Stomach smooth muscle (tissue), 2 donors: Measurements from ENCODE around the gene KCNQ5.

ENCODE experiments used
- H3K27ac ChIP-seq: one replicate; pipeline ENCODE4 v1.7.0; 2013; ENCODE audit warnings: mild to moderate bottlenecking, low read length, inconsistent platforms
- H3K27me3 ChIP-seq, 2 donors: one replicate each; pipeline ENCODE4 v1.7.0; 2013; ENCODE audit warnings: low read length in 2 of 2; ENCODE audit not compliant: insufficient read depth in 2 of 2, control insufficient read depth in 1 of 2
- H3K36me3 ChIP-seq, 2 donors: one replicate each; pipeline ENCODE4 v1.7.0; 2013; ENCODE audit warnings: low read length in 2 of 2; ENCODE audit not compliant: control insufficient read depth in 2 of 2, insufficient read depth in 2 of 2
- H3K4me1 ChIP-seq: one replicate; pipeline ENCODE4 v1.7.0; 2013; ENCODE audit warnings: low read length; ENCODE audit not compliant: control insufficient read depth, insufficient read depth
- H3K4me3 ChIP-seq, 2 donors: one replicate each; pipeline ENCODE4 v1.7.0; 2013; ENCODE audit warnings: low read length in 2 of 2
- H3K9ac ChIP-seq, 2 donors: one replicate each; pipeline ENCODE4 v1.7.0; 2013; ENCODE audit warnings: low read length in 2 of 2, mild to moderate bottlenecking in 1 of 2
- H3K9me3 ChIP-seq, 2 donors: one replicate each; pipeline ENCODE4 v1.7.0; 2013; ENCODE audit warnings: low read length in 2 of 2; ENCODE audit not compliant: control insufficient read depth in 2 of 2
- donor health status: healthy.
- donor health status: Pancreatic carcinoma.

KCNQ5 gene

GRCh38 chr6:72835749-72836148, 213.9 kb downstream of the KCNQ5 start:
- H3K27ac ChIP-seq: no peak overlapping the region
- no peak overlapping the region for H3K4me3 ChIP-seq
- no peaks in the 10 kb centered on the region for H3K27me3 ChIP-seq
- no peaks in the 10 kb centered on the region for H3K9me3 ChIP-seq
- no peak overlapping the region for H3K9ac ChIP-seq
- H3K4me1 ChIP-seq: no peaks in the 10 kb centered on the region
- no peaks in the 10 kb centered on the region for H3K36me3 ChIP-seq

GRCh38 chr6:72836971-72837370, 215.1 kb downstream of the KCNQ5 start:
- H3K27me3 ChIP-seq: no peaks in the 10 kb centered on the region
- H3K9me3 ChIP-seq: no peaks in the 10 kb centered on the region
- H3K9ac ChIP-seq: no peak overlapping the region

GRCh38 chr6:72841195-72841594, 219.3 kb downstream of the KCNQ5 start:
- Histone ChIP-seq H3K27me3 (no peaks in the 10 kb centered on the region), H3K36me3 (no peaks in the 10 kb centered on the region), H3K9ac (no peak overlapping the region), H3K27ac (no peak overlapping the region), H3K9me3 (no peaks in the 10 kb centered on the region), H3K4me3 (no peak overlapping the region), H3K4me1 (no peaks in the 10 kb centered on the region)

More at GRCh38 chr6:72836971-72837370, 215.1 kb downstream of the KCNQ5 start:
- Histone ChIP-seq H3K4me3 (no peak overlapping the region), H3K36me3 (no peaks in the 10 kb centered on the region), H3K27ac (no peak overlapping the region), H3K4me1 (no peaks in the 10 kb centered on the region)

GRCh38 chr6:72842140-72842539, 220.3 kb downstream of the KCNQ5 start:
- no peaks in the 10 kb centered on the region for H3K4me1 ChIP-seq
- H3K27me3 ChIP-seq: no peaks in the 10 kb centered on the region
- H3K4me3 ChIP-seq: no peak overlapping the region
- H3K27ac ChIP-seq: no peak overlapping the region
- no peaks in the 10 kb centered on the region for H3K9me3 ChIP-seq
- no peak overlapping the region for H3K9ac ChIP-seq
- no peaks in the 10 kb centered on the region for H3K36me3 ChIP-seq

- no peaks in the 10 kb centered on the region for H3K36me3 ChIP-seq
- H3K9me3 ChIP-seq: no peaks in the 10 kb centered on the region
- H3K9ac ChIP-seq: no peak overlapping the region
- no peak overlapping the region for H3K27ac ChIP-seq
- no peaks in the 10 kb centered on the region for H3K27me3 ChIP-seq
- H3K4me1 ChIP-seq: no peaks in the 10 kb centered on the region
- H3K4me3 ChIP-seq: no peak overlapping the region
Measured at GRCh38 chr6:72844614-72845013, 222.8 kb downstream of the KCNQ5 start.

GRCh38 chr6:72849346-72849745, 227.5 kb downstream of the KCNQ5 start:
- no peaks in the 10 kb centered on the region for H3K9me3 ChIP-seq

GRCh38 chr6:72850040-72850439, 228.2 kb downstream of the KCNQ5 start:
- no peaks in the 10 kb centered on the region for H3K27me3 ChIP-seq
- H3K36me3 ChIP-seq: no peaks in the 10 kb centered on the region
- no peak overlapping the region for H3K27ac ChIP-seq
- H3K9ac ChIP-seq: no peak overlapping the region
- H3K4me3 ChIP-seq: no peak overlapping the region
- H3K9me3 ChIP-seq: no peaks in the 10 kb centered on the region
- H3K4me1 ChIP-seq: no peaks in the 10 kb centered on the region

More at GRCh38 chr6:72849346-72849745, 227.5 kb downstream of the KCNQ5 start:
- Histone ChIP-seq H3K27ac (no peak overlapping the region), H3K4me3 (no peak overlapping the region), H3K9ac (no peak overlapping the region), H3K4me1 (no peaks in the 10 kb centered on the region), H3K27me3 (no peaks in the 10 kb centered on the region), H3K36me3 (no peaks in the 10 kb centered on the region)

DNA sequence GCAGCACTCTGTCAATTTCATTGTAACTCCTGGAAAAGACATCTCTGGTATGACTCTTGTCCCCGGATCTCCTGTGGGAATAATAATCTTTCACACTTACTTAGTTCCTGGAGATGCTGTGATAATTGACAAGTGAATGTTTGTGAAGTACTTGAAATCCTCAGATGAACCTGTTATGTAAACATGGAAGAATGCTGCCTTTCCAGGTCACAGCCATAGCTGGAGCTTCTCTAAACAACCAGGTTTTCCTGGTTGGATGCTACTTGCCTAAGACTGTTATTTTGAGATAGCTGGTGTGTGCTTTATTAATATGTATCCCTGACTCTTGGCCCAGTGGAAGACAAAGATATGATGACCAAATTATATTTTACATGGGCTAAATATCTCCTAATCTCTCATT, 228.6 kb downstream of the KCNQ5 start:
- no peaks in the 10 kb centered on the region for H3K36me3 ChIP-seq
- no peak overlapping the region for H3K9ac ChIP-seq
- no peak overlapping the region for H3K4me3 ChIP-seq
- no peaks in the 10 kb centered on the region for H3K4me1 ChIP-seq
- no peak overlapping the region for H3K27ac ChIP-seq
- no peaks in the 10 kb centered on the region for H3K27me3 ChIP-seq
- no peaks in the 10 kb centered on the region for H3K9me3 ChIP-seq

DNA sequence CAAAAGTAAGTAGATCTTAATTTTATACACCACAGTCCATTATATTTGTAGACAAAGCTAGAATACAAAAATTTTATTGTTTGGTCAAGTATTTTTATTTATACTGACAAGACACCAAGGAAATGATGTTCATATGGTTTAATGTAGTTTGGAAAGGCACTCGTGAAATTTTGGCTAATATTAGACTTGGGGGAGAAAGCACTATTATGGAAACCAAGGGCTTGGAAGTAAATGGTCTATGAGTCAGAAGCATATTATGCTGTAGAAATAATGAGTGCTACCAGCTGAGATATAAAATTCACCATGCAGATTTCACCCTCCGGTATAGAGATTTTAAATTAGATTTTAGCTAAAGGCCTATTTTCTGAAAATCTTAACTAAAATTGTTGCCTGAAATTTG, 233.6 kb downstream of the KCNQ5 start:
- no peak overlapping the region for H3K9ac ChIP-seq
- H3K9me3 ChIP-seq: no peaks in the 10 kb centered on the region
- H3K27ac ChIP-seq: no peak overlapping the region
- H3K27me3 ChIP-seq: no peaks in the 10 kb centered on the region
- no peaks in the 10 kb centered on the region for H3K36me3 ChIP-seq
- H3K4me3 ChIP-seq: no peak overlapping the region
- H3K4me1 ChIP-seq: no peaks in the 10 kb centered on the region

- Histone ChIP-seq H3K4me3 (no peak overlapping the region), H3K27me3 (no peaks in the 10 kb centered on the region), H3K9ac (no peak overlapping the region), H3K9me3 (no peaks in the 10 kb centered on the region), H3K36me3 (no peaks in the 10 kb centered on the region), H3K27ac (no peak overlapping the region), H3K4me1 (no peaks in the 10 kb centered on the region)
Measured at GRCh38 chr6:72856801-72857200, 234.9 kb downstream of the KCNQ5 start.

DNA sequence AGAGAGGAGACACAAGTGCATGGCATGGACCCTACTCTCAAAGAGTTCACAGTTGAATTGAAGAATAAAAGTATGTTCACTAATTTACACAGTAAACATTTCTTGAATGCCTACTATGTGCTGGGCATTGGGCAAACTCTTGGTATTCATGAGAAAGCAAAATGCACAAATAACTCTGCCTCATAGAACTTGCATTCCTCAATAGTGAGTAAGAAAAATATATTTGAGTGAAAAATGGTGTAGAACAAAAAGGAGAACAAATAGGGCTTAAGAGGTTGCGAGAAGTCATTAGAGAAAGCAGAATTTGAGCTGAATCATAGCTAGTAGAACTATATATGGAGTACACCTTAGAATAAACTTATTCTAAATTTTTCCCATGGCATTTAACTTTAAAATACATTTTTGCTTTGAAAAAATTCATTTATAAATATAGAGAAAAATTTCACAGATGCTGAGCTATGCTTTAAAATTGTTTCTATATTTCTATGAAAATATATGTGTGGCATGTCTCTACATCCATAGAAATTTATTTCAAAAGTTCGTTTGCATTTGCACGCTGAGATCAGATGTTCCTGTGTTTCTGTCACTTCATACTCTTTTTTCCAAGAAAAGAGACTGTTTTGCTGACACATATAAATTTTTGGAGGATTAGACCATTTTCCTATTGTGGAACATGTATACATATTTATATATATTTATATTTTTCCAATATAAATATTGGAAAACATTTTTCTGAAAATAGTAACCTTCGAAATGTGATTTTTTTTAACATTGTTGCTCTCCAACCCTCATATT, 236.1 kb downstream of the KCNQ5 start:
- no peak overlapping the region for H3K27ac ChIP-seq
- no peaks in the 10 kb centered on the region for H3K36me3 ChIP-seq
- no peaks in the 10 kb centered on the region for H3K27me3 ChIP-seq
- no peaks in the 10 kb centered on the region for H3K4me1 ChIP-seq
- no peak overlapping the region for H3K9ac ChIP-seq
- H3K4me3 ChIP-seq: no peak overlapping the region
- no peaks in the 10 kb centered on the region for H3K9me3 ChIP-seq
